GM21367 (cell line): Measurements from ENCODE around the gene TPH2.
A peak's percentile ranks its signal among the peaks of the same experiment; 100 is the strongest.

ENCODE experiments used
- ATAC-seq: cut with Tn5 transposase; IDR thresholded peaks from one replicate; pipeline ENCODE4 v1.9.1; 2021; ENCODE audit not compliant: unreplicated experiment

The TPH2 gene

DNA sequence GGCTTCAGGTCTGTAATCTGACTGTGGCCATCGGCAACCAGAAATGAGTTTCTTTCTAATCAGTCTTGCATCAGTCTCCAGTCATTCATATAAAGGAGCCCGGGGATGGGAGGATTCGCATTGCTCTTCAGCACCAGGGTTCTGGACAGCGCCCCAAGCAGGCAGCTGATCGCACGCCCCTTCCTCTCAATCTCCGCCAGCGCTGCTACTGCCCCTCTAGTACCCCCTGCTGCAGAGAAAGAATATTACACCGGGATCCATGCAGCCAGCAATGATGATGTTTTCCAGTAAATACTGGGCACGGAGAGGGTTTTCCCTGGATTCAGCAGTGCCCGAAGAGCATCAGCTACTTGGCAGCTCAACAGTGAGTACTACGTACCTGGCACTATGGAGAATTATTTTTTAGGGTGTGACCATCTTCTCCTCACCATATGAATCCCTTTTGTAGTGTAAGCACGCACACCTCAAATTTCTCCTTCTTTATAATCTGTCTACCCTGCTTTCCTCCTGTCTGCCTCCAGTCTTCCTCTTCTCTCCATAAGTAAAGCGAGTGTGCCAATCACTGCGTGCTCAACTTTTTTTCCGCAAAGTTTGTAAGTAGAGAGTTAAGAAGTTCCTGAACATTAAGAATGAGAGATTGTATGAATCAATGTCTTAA lies at the start of gene TPH2:
Gene TPH2, plus strand, starts transcription at position 118 of the 658 bp plus-strand sequence. Its CDS starts 142 bp downstream, at position 260.
- peak; percentile 61 for ATAC-seq

DNA sequence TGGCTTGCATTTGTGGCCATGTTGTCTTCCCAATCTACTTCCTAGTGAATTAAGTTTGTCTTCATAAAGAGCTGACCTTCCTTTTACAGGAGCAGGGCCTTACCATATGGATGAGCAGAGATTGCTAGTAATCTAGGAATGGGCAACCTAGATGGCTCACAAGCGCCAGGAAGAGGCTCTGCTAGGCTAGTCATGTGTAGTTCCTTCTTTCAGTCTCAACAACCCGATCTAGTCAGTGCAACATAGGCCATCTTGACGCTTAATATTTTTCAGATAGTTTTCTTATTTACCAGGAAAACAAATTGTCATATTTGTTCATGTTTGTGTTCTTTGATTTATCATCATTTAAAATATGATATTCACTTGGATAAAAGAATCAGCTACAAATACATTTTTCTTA lies 48.2 kb upstream of the TPH2 start:
- ATAC-seq, result no peak

DNA sequence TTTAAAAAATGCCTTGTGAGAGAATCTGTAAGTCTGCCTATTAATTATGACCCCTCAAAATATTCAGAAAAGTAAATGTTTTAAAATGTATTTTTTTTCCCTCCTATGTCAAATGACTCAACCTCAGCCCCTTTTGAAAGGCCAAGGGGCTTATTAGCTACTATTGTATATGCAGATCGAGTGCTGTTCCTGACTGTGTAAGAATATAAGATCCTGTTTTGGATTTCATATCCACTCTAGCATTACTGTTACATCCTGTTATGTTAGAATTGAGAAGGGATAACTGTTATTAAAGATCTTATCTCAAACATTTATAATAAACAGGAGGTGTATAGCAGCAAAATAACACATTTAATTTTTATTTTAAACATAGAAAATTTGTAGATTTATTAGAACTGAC lies 46.6 kb upstream of the TPH2 start:
- no peak for ATAC-seq

DNA sequence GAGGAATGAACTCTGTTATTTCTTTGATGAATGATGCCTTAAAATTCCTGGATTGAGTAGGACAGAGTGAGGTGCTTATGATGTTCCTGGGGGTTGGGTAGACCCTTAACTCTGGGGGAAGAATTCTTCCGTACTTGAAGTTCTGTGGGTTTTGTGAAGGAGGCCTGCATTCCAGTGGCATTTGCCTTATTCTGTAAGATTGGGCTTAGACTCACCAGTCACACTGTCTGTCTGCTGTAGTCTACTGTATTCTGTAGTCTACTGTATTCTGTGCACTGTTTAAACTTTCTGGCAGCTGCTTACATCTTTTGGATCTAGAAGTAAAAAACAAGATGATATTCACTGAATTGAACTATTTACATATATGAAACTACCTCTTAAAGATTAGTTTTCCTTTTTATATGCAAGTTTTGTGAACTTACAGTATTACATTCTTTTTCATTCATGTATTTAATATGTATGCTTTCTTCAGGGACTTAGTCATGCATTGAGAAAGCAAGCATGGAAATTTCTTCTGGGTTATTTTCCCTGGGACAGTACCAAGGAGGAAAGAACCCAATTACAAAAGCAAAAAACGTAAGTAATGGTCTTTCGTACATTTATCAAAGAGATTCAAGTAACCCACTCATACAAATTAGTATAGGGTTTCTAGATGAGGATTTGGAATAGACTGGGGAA lies 42.3 kb upstream of the TPH2 start:
- ATAC-seq, result no peak

DNA sequence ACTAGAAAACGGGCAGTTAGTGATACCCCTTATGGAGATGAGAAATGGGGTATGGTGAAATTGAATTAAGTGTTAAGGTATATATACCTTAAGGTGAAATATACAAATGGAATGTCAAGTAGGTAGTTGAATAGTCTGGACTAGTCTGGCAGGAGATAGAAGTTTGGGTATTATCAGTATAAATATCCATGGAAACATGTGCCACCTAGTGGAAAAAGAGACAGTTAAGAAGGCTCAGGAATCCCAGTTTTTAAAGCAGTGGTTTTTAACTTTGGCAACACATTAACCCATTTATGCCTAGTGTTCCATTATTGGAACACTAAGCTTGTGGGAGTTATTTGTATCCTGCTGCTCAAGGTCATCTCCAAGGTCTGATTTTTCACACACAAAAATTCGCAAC lies 38.6 kb upstream of the TPH2 start:
- no peak for ATAC-seq

DNA sequence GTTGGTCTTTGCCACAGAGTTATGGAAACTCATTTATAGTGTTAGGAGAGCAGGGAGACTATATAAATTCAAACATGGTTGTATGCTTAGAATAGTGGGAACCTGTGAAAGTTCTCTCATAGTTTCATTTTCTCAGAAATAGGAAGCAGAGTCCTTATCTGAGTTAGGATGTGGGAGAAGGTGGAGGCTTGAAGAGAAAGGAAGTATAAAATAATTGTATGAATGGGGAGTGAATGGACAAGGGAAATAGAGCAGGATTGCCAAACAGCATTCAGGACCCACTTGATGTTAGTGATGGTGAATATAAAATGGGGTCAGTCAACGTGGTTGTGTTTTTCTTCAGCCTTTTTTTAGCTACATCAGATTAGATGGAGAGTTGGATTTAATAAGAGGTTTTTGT lies 34.0 kb upstream of the TPH2 start:
- no peak for ATAC-seq

DNA sequence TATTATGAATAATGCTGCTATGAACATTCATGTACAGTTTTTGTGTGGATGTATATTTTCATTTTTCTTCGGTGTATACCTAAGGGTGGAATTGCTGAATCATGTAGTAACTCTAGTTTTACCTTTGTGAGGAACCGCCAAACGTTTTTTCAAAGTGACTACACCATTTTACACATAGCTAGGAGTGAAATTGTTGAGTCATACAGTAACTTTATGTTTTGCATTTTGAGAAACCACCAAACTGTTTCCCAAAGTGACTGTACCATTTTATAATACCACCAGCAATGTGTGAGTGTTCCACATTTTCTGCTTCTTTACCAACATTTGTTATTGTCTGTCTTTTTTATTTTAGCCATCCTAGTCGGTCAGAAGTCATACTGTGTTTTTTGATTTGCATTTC lies 3.1 kb upstream of the TPH2 start:
- peak; percentile 73 for ATAC-seq

DNA sequence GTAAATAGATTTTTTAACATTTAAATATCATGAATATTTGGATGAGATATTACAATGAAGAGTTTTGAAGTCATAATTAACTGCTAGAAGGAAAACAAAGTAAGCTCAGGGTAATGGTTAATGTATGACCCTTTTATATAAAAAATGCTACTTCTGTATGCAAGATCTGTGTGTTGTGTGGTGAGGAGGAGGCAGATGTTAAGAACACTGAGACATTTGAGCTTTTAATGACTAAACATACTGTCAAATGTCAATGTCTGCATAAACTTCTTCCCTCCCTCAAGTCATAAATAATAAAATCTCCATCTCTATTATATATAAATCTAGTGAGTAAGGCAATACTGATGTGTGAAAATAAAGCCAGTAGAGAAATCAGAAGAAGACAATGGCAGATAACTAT lies 1.4 kb downstream of the TPH2 start:
- ATAC-seq, result no peak

DNA sequence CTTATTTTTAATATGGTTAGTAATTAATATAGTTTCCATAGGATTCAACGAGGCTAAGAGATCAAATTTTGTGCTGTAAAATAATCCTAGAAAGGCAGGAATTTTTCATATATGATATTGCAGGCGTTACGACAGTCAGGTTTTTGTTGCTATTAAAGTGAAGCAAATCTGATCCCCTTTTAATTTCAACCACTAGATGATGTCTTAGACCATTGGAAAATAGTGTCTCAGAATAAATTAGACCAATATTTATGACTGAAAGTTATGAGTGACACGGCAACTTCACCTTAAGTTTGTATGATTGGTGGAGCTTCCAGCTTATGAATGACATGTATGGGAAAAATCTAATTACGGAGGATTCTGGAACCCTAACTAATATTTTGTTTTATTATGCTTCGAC lies 2.5 kb downstream of the TPH2 start:
- ATAC-seq, result no peak

DNA sequence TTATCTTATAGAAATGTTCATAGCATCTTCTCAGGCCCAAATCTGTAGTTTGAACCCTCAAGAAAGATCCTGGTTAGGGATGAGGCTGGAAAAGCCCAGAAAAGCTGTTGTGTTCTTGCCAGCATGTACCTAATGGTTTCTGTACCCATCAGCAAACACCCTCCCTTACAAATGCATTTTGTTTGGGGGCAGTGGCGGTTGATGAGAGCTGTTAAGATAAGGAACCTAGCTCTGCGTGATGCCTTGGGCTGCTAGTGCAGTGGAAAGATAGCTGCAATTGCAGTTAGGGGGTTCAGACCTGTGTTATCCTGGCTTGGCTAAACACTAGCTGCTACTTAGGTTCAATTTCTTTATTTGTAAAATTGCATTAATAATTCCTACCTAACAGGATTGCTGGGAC lies 3.6 kb downstream of the TPH2 start:
- ATAC-seq, result no peak

DNA sequence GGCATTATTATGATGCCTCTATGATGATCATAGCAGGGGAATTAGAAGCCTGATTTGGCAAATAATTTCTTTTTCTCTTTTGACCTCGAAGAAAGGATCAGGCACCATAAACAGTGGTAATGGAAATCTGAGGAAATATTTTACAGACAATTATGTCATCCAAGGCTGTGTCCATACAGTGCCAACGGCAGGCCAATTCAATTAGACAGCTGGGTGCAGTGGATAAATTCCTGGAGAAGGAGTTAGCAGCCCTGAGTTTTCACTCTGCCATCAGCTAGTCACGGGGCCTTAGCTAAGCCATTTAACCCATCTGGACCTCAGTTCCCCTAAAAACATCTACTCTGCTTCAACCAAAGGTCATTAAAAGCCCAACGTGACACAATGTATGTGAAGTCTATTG lies 4.1 kb downstream of the TPH2 start:
- no peak for ATAC-seq

DNA sequence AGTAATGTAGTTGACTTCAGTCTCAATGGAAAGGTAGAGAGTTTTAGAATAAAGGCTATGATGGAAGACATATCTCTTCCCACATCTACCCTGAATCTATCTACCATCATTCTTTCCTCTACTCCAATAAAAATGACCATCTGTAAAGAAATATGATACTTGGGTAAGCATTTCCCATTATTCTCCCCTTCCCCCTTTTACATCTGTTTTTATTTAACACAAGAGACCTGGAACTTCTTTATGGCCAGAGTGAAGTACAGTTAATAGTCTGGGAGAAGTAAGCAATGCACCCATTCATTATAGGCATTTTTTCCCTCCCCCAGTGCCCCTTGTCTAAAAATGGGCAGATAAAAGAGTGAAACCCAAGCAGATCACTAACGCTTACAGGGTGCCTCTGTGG lies 6.5 kb downstream of the TPH2 start:
- ATAC-seq, result no peak

DNA sequence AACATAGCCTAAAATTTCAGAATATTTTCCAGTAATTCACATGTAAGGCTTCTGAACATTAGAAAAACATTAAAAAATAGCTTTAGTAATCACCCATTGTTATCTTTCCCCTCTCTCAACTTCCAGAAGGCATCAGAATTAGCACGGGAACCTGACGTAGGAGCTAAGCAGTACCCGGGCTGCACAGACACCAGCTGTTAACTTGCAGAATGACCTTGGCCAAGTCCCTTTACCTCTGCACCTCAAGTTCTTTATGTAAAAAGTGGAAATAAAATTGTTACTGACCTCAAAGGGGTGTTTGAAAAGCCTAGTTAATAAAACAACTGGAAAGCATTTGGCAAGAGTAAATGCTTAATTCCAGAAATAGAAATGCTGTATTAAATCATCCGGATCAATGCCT lies 7.2 kb downstream of the TPH2 start:
- ATAC-seq, result no peak

DNA sequence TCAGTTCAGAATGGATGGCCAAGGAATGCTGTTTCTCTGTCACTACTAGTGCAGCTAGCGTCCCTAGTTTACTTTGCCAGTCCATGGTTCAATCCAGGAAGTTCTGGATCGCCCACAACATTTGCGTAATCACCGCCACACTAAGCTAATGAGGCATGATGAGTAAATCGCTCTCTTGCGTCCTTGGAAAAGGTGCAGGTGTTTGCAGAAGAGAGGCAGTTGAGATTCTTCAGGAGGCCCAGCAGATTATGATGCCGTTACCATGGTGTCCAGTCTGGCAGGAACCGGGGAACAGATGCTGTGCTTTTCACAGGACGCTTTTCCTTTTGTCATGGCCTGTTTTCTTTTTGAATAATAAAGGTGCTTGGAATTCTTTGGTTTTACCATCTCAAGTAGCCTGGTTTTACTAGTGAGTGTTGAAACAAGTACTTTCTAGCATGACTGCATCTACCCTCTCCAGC lies 9.0 kb downstream of the TPH2 start:
- ATAC-seq, result no peak

DNA sequence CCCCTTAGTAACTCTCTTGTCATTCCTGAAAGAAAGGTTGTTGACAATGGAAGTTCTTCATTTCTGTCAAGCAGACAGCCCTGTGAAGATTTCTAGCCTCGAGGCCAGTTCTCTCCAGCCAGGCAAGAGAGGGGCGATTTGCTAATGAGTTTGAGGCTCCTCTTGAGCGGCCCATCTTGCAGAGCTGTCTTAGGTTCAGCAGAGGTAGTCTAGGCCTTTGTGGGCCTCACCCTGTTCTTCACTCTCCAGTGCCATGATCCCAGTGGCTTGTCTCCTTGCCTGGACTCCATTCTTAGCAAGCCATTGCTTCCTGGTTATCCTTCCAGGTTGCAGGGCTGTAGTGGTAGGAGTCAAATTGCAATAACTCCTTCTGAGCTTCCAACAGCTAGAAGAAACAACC lies 9.7 kb downstream of the TPH2 start:
- no peak for ATAC-seq

DNA sequence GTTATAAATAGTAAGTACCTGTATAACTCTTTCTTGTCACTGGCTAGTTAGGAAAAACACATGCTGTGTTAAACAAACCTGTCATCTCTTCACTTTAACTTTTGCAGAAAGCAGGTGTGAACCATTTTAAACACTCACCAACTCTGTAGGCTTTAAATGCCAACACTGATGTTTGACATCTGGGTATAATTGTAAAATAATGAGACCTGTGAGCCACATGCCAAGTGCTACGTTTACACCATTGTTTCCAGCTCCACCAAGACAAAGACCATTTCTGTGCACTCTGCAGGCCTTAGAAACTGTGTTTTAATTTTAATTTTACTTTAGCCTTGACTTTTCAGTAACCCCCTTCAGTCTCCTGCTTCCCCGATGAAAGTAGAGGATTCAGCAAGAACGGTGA lies 11.0 kb downstream of the TPH2 start:
- ATAC-seq, result no peak

DNA sequence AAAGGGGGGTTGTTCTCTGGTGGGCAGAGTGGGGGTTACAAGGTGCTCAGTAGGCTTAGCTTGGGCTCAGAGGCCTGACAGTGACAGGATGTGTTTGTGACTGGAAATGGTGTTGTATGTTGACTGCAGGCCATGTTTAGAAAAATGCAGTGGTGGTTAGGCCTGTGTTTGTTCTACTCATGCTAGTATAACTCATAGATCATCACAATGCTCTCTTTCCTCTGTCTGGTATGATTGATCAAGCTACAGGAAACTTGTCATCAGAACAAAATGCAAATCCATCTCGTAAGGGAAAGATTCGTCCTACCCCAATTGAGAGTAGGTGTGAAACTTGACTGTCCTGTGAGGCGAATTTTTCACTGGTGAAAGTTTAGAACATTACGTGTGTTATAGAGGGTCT lies 11.8 kb downstream of the TPH2 start:
- ATAC-seq, result no peak

DNA sequence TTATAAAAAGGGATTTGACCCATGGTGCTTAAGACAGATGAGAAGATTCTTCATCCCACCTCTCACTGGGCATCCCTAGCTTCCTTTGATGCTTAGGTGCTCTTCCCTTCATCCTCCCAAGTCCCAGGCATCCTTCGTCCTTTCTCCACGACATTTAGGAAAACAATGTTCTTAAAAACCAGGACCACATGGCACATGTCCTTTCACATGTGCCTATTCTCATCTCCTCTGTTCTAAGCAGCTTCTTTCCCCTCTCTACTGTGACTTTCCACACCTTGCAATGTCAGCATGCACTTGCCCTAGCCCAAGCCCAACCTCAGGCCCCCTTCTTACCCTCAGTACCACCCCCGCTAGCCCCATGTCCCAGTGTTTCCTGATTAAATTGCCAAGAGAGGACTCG lies 12.2 kb downstream of the TPH2 start:
- no peak for ATAC-seq

DNA sequence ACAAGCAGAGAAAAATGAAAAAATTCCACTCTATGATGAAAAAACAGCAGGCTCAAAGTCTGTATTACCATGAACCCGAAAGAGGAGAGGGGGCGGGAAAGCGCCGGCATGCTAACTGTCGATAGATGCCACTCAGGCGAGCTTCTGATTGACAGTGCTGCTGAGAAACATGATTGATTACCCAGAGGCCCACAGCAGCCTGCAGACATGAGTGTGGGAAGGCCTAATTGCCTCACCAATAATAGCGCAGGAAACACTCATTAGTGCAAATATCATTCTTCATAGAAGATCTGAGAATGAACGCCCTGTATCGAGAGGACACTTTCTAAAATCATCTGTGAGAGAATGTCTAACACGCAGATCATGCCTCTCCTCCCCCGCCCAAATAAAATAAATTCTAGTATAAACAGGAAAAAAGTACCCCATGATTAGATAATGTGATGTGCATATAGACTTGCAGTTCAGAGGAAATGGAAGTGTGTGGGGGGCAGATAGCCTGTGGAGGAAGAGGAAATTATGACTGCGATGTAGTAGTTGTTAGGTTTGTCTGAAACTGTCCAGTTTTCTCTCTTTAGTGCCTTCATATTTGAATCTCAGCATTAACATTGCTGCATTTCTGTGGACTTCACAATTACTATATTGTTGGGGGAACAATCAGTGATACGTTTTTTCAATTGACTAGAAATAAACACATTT lies 15.6 kb downstream of the TPH2 start:
- ATAC-seq, result no peak

DNA sequence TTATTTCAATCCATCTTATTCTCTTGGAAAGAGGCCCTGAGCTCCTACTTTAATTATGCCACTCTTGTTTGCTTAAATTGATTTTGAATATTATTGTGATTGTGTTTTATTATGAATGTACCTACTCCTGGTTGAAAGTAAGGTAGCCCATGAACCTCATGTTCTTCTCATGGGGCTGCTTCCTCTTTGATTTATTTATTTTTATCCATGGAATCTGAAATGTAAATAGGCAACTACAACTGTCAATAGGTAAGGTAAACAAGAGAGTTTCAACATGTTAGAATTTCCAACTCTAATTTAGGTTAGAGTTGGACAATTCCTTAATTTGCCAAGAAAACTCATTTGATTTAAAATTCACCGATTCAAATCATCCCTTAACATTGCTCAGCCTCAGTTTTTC lies 16.2 kb downstream of the TPH2 start:
- no peak for ATAC-seq

DNA sequence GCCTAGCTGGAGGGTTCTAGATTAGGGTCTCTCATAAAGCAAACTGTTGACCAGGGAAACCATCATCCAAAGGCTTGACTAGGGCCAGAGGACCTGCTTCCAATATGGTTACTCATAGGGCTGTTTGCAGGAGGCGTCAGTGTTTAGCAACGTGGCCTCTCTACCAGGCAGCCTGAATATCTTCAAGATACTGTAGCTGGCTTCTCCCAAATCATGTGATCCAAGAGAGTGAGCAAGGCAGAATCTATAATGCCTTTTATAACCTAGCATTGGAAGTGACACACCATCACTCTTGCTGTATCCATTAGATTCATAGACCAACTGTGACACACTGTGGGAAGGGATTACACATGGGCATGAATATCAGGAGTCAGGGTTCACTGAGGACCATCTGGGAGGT lies 17.3 kb downstream of the TPH2 start:
- no peak for ATAC-seq

DNA sequence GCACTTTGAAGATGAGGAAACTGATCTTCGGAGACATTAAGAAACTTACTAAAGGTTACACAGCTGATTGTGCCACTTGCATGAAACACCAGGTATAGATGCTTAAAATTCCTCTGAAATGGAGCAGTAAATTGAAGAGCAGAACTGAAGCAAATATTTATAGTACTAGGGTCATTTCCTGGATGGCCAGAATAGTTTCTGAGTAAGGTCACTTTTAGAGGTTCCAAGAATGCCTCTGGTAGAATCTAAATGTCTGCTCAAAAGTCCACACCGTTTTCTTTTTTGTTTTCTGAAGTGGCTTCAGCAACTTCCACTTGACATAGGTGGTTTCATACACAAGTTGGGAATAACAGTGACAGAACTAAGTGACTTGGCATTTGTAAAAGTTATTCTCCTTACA lies 19.4 kb downstream of the TPH2 start:
- ATAC-seq, result no peak
